Dendritic cell treated with granulocyte-macrophage colony-stimulating factor and Interleukin-4, amounts not matched to agents 40 ng/mL and 50 ng/mL, for 4 days (primary cell): ENCODE results near the gene KMO.

ENCODE experiments used
- H3K27ac Mint-ChIP-seq: one replicate; pipeline ENCODE4 v1.8.0; 2022; ENCODE audit warnings: mild to moderate bottlenecking, mixed read lengths
- H3K27me3 Mint-ChIP-seq: one replicate; pipeline ENCODE4 v1.8.0; 2022; ENCODE audit warnings: mild to moderate bottlenecking, mixed read lengths
- H3K36me3 Mint-ChIP-seq: one replicate; pipeline ENCODE4 v1.8.0; 2022; ENCODE audit warnings: low read depth, mixed read lengths
- H3K4me1 Mint-ChIP-seq: one replicate; pipeline ENCODE4 v1.8.0; 2022; ENCODE audit warnings: low read depth, mixed read lengths
- H3K4me3 Mint-ChIP-seq: one replicate; pipeline ENCODE4 v1.8.0; 2022; ENCODE audit warnings: mild to moderate bottlenecking, moderate library complexity, mixed read lengths
- H3K9me3 Mint-ChIP-seq: one replicate; pipeline ENCODE4 v1.8.0; 2022; ENCODE audit warnings: mixed read lengths
- intact Hi-C: fragments of 100-400 bp; cut with micrococcal nuclease; formaldehyde crosslinking; loops from one replicate; pipeline ENCODE4 v1.15.0; 2022

Gene KMO

DNA sequence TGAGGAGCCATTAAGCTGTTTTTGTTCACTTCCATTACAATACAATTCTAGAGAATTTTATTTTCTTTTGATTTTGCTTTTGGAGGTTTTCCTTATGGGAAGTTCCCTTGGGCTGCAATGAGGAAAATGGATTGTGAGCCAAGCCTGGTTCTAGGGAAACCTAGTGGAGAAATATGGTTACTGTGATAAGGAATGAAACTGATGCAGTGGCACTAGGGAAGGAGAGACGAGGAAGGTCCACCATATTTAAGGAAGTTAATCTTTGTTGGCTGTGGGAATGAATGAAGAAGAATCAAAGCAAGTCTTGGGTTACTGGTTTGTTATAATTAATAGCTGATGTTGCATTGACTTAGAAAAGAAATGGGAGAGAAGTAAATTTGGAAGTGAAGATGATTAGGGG lies 79.6 kb downstream of the KMO start:
- Mint-ChIP-seq H3K27ac (no peak overlapping the region), H3K4me3 (no peak overlapping the region), H3K4me1 (peaks cover 32% of the 10 kb centered on the region), H3K9me3 (no peaks in the 10 kb centered on the region), H3K36me3 (peaks cover 21% of the 10 kb centered on the region), H3K27me3 (no peaks in the 10 kb centered on the region)
- intact Hi-C loops: loop anchor here (1.0 to 5.0 kb wide), 3 partner anchors 16 to 223 kb away; partner anchors contain the start of gene KMO

DNA sequence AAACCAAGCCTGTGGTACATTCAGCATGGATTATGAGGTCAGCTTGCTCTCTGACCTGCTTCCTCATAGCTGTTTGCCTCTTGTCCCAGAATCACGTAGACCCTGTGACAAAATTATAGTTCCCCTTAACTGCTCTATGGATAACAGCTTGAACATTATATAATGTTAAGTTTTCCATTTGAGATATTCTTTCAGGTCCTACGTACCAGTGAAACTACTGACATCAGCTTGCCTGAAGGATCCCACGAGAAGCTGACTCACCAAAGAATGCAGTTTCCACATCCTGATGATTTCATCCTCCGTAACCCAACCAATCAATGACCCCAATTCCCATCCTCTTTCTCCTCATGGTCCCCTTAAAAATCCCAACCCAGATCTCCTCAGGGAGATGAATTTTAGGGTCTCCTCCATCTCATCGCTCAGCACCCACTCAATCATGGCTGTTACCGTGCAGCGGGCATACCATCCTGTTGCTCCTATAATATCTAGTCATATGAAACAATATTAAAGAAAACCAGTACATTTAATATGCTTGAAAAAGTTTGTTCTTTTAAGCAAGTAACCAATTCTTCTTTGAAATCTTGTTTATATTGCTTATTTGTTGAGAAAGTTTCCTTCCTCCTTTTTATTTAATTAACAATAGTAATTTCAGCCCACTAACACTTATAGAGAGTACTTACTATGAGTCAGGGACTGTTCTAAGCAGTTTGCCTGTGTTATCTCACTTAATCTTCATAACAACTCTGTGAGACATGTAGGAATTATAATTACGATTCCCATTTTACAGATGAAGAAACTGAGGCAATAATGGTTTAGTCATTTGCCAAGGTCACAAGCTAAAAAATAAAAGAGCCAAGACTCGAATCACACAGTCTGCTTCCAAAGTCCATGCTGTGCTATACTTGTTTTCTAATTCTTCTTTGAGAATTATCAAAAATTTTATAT lies 80.6 kb downstream of the KMO start:
- Mint-ChIP-seq H3K27ac (peak overlapping the region; percentile 63), H3K4me1 (peaks cover 32% of the 10 kb centered on the region), H3K27me3 (no peaks in the 10 kb centered on the region)

DNA sequence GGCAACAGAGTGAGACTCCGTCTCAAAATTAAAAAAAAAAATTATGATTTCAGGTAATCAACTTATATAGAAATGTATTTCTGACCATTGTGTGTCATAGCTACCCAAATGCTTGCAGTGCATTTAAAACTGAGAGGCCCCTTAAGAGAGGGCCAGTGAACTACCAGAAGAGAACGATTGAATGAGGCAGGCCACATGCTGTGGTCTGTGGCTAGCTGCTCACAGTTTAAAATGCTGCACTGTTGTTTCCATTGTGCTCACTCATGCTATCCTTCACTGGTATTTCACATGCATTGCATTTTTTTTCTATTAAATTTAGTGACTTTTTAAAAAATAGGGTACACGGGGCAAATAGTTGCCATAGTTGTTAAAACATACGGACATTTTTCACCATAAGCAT lies 82.0 kb downstream of the KMO start:
- intact Hi-C loops: loop anchor here (5.0 kb wide), 1 partner anchor 82 kb away; the partner anchor contains the start of gene KMO
- Mint-ChIP-seq H3K4me1 (peaks cover 35% of the 10 kb centered on the region), H3K4me3 (no peak overlapping the region), H3K36me3 (peaks cover 21% of the 10 kb centered on the region), H3K27me3 (no peaks in the 10 kb centered on the region), H3K27ac (no peak overlapping the region), H3K9me3 (no peaks in the 10 kb centered on the region)

More for the DNA sequence above, 80.6 kb downstream of the KMO start:
- peaks cover 16% of the 10 kb centered on the region for H3K36me3 Mint-ChIP-seq
- H3K4me3 Mint-ChIP-seq: no peak overlapping the region
- H3K9me3 Mint-ChIP-seq: no peaks in the 10 kb centered on the region
- intact Hi-C loops: loop anchor here (5.0 kb wide), 1 partner anchor 81 kb away; the partner anchor contains the start of gene KMO

DNA sequence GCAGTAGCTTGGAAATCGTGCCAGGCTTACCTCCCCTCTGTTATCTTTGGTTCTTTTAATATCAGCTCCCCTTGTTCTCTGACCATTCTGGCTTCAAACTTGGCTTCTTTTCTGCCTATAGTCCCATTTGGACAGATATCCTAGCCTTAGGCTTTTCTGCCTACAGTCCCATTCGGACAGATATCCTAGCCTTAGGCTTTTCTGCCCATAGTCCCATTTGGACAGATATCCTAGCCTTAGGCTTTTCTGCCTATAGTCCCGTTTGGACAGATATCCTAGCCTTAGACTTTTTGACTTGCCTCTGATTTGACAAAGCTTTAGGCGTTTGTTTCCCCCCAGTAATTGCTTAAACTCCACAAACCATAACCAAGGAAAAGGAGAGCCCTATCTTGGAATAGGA lies 82.4 kb downstream of the KMO start:
- Mint-ChIP-seq H3K27ac (no peak overlapping the region), H3K9me3 (no peaks in the 10 kb centered on the region), H3K36me3 (peaks cover 17% of the 10 kb centered on the region), H3K4me1 (peaks cover 39% of the 10 kb centered on the region), H3K4me3 (no peak overlapping the region), H3K27me3 (no peaks in the 10 kb centered on the region)
- intact Hi-C loops: loop anchor here (5.0 kb wide), 1 partner anchor 82 kb away; the partner anchor contains the start of gene KMO

DNA sequence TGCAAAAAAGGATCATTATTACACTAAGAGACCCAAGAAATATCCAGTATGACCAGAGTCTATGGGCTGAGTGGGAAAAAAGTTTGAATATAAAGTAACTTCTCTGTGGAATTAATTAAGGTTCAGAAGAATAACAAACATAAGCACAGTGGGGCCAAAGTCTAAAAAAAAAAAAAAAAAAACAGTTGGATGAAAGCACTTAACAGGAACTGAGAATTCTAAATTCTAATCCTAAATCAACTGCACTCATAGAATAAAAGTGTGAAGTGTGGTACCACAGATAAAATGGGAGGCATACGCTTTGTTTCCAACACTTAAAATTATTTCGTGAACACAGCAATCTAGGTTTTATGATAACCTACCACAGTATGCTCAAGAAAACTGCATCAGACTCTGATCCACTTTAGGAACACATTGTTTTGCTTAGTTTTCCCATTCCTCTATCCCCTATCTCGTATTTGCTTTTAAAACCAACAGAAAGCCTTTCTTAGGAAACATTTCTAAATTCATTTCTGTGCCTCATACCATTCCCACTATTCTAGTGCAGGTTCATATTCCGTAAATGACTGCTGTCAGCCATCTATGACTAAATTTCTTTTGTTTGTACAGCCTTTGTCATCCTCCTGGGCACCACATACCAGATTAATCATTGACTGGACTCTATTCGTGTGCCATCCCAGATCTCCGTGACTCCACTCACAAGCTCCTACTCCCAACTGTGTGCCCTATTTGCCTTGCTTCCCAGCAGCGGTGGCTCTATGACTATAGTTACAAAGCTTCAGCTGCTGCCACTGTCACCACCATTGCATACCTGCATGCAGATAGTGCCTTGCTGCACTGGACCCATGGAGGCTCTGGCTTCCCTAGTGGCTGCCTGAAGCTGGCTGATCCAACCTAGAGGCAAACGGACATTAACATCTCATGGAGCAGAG lies 83.1 kb downstream of the KMO start:
- Mint-ChIP-seq H3K27me3 (no peaks in the 10 kb centered on the region), H3K4me1 (peaks cover 42% of the 10 kb centered on the region), H3K27ac (no peak overlapping the region), H3K36me3 (peaks cover 15% of the 10 kb centered on the region), H3K4me3 (no peak overlapping the region), H3K9me3 (no peaks in the 10 kb centered on the region)
- intact Hi-C loops: no loop called here

DNA sequence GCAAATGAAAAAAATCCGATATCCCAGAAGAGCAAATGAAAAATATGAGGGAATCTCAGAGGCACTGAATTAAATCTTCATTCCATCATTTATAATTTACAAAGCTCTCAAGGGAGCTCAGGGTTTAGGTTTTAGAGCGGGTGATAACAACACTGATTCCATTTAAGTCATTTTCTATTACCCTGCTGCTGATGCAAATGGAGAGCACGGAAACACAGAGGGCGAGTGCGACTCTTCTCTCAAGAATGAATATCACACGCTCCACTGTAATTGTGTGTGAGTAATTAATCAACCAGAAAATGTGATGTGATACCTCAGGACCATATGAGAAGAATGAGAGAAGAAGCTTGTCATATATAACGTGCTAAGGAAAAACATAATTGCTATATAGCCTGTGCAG lies 85.2 kb downstream of the KMO start:
- Mint-ChIP-seq H3K27ac (peak overlapping the region; percentile 16), H3K36me3 (peaks cover 26% of the 10 kb centered on the region), H3K9me3 (no peaks in the 10 kb centered on the region), H3K27me3 (no peaks in the 10 kb centered on the region), H3K4me3 (no peak overlapping the region), H3K4me1 (peaks cover 49% of the 10 kb centered on the region)
- intact Hi-C loops: no loop called here

DNA sequence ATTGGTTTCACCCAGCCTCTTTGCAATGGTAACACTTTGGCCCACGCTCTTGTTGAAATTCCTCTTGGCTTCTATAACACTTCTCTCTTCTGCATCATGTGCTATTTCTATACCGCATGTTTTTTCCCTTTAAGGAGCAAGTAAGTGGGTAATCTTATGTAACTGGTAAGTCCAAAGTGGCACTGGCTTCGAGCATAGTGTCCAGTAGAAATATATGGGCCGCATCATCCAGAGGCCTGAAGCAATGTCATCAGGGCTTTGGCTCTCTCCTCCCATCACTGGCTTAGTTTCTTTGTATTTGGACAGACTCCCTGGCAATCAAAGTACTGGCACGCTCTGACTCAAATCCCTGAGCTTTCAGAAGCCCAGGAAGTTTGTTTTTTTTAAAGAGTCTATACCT lies 90.5 kb downstream of the KMO start:
- Mint-ChIP-seq H3K4me3 (no peak overlapping the region), H3K27ac (no peak overlapping the region), H3K36me3 (peaks cover 30% of the 10 kb centered on the region), H3K27me3 (no peaks in the 10 kb centered on the region), H3K9me3 (no peaks in the 10 kb centered on the region), H3K4me1 (peaks cover 38% of the 10 kb centered on the region)
- intact Hi-C loops: no loop called here

DNA sequence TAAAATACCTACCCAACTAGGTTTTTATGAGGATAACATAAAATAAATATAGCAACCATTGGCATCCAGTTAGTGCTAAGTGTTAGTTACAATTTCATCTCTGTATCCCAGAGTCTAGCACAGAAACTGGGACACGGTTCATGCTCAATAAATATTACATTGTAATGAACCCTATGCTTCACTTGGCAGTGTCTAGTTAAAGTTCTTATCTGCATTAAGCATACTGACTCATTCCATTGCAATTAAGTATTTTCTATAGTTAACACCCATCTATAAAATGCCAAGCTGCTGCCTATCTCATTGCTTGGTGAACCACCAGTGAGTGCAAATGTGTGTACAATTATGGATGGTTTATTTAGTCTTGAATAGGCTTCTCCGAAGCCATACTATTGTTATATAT lies 92.8 kb downstream of the KMO start:
- intact Hi-C loops: no loop called here
- Mint-ChIP-seq H3K4me1 (peaks cover 29% of the 10 kb centered on the region), H3K9me3 (no peaks in the 10 kb centered on the region), H3K27me3 (no peaks in the 10 kb centered on the region), H3K4me3 (no peak overlapping the region), H3K36me3 (peaks cover 25% of the 10 kb centered on the region), H3K27ac (no peak overlapping the region)

DNA sequence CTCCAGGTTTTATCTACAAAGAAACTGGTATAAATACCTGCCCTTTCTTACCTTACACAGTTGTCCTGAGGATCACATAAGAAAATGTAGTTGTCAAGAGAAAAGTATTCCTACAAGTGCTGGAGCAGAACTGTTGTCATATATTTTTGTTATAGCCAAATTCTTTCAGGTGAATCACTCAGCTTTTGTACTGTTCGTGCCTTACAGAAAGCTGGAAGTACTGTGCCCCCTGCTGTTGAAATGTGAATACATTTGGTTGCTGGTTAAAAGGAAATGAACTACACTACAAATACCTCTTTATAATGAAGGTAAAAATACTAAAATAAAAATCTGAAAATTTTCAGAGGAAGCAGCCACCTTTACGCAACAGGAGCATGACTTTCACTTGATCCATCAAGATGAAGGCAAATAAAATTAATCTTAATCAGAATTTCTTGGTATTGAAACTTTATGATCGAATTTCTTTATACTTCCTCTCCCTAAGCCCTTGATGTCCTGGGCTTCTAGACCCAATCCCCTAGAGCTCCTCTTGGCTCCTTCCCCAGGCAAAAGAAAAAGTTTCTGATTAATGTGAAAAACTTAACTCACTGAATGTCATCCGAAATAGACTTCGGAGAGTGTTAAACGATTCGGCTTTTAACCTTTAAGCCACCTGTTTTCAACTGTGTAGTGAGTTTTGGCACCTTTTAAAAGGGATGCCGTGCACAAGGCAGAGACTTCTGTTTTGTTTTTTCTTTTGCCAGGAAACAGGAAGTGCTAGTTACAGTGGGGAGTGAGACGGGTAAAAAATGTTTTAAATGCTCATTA lies 95.5 kb downstream of the KMO start:
- H3K4me3 Mint-ChIP-seq: no peak overlapping the region
- no peaks in the 10 kb centered on the region for H3K9me3 Mint-ChIP-seq
- H3K27me3 Mint-ChIP-seq: no peaks in the 10 kb centered on the region
- peaks cover 24% of the 10 kb centered on the region for H3K36me3 Mint-ChIP-seq
- peak overlapping the region; percentile 67 for H3K27ac Mint-ChIP-seq
- intact Hi-C loops: loop anchor here (1.0 kb wide), 2 partner anchors 16 to 96 kb away; no protein-coding TSS in a partner anchor
- H3K4me1 Mint-ChIP-seq: peaks cover 22% of the 10 kb centered on the region

DNA sequence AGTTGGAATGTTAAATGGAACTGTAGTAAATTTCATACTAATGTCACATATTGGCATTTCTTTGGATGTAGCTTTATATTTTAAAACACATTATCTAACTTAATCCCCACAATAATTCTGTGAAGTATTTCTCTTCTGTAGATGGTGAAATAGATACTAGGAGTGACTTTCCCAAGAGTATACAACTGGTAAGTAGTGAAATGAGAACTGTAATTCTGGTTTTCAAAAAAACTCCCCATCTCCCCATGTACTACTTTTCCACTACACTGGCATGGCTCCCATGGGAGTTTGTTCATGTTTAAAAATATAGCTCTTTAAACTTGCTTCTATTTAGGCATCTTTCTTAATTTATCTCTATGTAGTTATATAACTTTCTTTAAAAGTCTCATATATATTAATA lies 97.8 kb downstream of the KMO start:
- Mint-ChIP-seq H3K27me3 (no peaks in the 10 kb centered on the region), H3K4me1 (peaks cover 16% of the 10 kb centered on the region), H3K36me3 (peaks cover 23% of the 10 kb centered on the region), H3K9me3 (no peaks in the 10 kb centered on the region), H3K4me3 (no peak overlapping the region), H3K27ac (no peak overlapping the region)
- intact Hi-C loops: no loop called here

DNA sequence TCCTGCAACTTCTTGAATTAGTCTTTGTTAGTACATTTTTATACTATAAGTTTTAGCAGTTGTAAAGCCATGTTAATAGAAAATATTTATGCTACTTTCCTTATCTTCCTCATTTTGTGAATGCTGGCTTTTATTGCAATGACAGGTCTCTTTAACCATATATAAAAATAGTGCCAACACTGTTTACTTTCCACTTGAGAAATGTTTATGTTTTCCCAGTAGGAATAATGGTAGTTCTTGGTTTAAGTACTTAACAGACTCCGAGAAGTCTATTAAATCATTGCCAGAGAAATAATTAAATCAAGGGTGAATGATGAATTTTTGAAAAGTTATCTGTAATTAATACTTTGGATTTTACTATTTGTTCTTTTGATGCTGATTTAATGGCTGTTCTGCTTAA lies 98.3 kb downstream of the KMO start:
- peaks cover 20% of the 10 kb centered on the region for H3K4me1 Mint-ChIP-seq
- no peaks in the 10 kb centered on the region for H3K9me3 Mint-ChIP-seq
- H3K36me3 Mint-ChIP-seq: peaks cover 28% of the 10 kb centered on the region
- no peaks in the 10 kb centered on the region for H3K27me3 Mint-ChIP-seq
- no peak overlapping the region for H3K4me3 Mint-ChIP-seq
- no peak overlapping the region for H3K27ac Mint-ChIP-seq
- intact Hi-C loops: no loop called here

DNA sequence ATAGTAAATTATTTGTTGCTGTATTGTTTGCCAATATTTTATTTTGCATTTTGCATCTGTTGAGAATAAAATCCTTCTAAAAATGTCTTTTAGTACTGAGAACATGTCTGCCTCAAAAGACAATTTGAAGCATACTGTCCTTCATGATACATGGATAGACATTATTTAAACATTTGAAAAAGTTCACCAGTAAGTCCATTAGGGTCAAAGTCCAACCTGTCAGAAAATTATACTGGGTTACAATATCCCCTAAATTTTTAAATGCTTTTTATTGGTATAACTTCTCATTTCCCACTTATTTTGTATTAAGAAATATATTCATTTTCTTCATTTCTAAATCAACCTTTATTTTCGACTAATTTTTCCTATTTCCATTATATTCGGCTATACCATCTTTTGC lies 98.7 kb downstream of the KMO start:
- no peak overlapping the region for H3K27ac Mint-ChIP-seq
- peaks cover 22% of the 10 kb centered on the region for H3K4me1 Mint-ChIP-seq
- no peaks in the 10 kb centered on the region for H3K27me3 Mint-ChIP-seq
- intact Hi-C loops: no loop called here
- no peaks in the 10 kb centered on the region for H3K9me3 Mint-ChIP-seq
- H3K4me3 Mint-ChIP-seq: no peak overlapping the region
- peaks cover 31% of the 10 kb centered on the region for H3K36me3 Mint-ChIP-seq

DNA sequence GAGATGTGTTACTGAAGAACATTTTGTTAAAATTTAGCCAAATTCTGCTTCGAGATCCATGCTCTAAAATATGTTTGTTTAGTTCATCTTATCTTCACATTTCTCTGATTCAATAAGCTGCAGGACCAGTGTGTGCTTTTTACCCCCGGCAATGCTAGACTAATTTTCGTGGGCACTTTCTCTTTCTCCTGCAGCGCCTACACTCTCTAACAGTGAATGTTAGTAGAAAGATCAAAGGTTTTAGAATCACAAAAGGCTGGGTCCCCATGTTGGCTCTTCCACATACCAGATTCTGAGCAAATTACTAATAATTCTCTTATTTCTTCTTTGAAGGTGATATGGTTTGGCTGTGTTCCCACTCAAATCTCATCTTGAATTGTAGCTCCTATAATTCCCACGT lies 99.5 kb downstream of the KMO start:
- H3K4me1 Mint-ChIP-seq: peaks cover 22% of the 10 kb centered on the region
- no peak overlapping the region for H3K27ac Mint-ChIP-seq
- intact Hi-C loops: no loop called here
- H3K36me3 Mint-ChIP-seq: peaks cover 31% of the 10 kb centered on the region
- H3K4me3 Mint-ChIP-seq: no peak overlapping the region
- no peaks in the 10 kb centered on the region for H3K9me3 Mint-ChIP-seq
- no peaks in the 10 kb centered on the region for H3K27me3 Mint-ChIP-seq
